Stimulated activated CD4-positive, alpha-beta T cell treated with anti-CD3 and anti-CD28 coated beads, Interleukin-4, amount 100 ng/mL, for 1 hour (primary cell): ENCODE measurements around the gene PUS3.
A peak's percentile ranks its signal among the peaks of the same experiment; 100 is the strongest.

ENCODE experiments used
- DNase-seq: peaks from one replicate; pipeline ENCODE4 v3.0.0-alpha.2; 2020

The PUS3 gene, protein sequence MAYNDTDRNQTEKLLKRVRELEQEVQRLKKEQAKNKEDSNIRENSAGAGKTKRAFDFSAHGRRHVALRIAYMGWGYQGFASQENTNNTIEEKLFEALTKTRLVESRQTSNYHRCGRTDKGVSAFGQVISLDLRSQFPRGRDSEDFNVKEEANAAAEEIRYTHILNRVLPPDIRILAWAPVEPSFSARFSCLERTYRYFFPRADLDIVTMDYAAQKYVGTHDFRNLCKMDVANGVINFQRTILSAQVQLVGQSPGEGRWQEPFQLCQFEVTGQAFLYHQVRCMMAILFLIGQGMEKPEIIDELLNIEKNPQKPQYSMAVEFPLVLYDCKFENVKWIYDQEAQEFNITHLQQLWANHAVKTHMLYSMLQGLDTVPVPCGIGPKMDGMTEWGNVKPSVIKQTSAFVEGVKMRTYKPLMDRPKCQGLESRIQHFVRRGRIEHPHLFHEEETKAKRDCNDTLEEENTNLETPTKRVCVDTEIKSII

DNA sequence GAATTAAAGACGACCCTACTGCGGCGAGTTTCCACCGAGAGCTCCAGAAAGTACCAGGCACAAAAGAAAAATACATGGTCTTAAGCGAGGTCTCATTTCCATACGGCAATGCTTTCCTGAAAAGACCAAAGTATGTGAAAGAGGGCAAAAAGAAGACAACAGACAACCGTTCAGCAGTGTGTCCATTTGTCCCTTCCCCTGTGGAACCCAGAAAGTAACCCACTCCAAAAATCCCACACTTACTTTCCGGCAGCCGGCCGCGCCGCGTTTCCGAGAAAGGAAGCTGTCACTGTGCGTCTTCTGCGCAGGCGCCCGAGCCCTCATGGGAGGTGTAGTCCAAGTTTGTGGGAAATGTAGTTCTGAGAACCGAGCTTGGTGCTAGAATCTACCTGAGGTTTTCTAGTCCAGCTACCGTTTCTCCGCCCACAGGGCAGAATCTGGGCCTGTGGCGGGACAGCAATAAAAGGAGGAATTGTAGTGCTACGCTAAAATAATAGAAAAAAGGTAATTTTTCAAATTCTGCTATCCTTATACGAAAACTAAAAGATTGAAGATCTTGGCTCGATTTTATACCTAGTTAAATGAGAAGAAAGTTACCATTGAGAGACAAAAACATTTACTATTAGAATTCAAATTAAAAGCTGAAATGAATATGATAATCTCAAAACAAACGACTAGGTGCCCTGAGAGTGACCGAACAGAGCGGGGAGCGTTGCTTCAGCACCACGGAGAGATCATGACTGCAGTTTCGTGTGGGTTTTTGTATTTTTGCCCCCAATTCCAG is at the start of gene PUS3:
PUS3 (minus strand) TSS at position 280 of the 784 bp plus-strand sequence. CDS start 6,922 bp downstream, outside the sequence.
- DNase-seq = peak; percentile 92

DNA sequence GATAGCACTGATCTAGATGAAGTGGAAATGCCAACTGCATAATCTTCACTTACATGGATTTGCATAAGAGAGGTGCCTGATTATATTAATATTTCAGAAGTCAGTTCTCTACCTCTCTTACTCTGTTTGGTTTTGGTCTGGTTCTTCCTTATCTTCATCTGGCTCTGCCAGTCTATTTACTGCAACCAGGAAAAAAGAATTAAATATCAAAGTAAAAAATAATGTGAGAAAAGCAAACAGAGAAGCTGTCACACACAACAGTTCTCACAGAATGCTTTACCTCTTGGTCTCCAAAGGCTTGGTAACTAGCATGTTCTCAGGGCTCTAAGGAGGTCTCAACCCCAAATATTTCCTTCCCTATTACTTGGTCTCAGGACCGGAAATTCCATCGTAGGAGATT is 49.6 kb upstream of the PUS3 start:
- no peak for DNase-seq

DNA sequence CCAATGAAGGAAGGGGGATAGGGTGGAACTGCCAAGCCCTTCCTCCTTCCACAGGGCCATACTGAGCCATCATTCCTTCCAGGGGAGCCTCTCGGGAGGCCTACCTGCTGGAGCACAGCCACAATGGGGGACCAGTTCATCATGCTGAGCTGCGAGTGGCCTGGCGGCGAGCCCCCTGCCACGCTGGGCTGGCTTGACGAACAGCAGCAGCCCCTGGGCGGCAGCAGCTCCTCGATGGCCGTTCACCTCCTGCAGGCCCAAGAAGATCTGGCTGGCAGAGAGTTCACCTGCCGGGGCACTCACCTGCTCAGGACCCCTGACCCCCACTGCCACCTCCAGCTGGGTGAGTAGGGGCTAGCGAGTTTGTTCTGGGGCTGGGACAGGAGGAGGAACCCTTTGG is 48.7 kb upstream of the PUS3 start:
- no peak for DNase-seq

DNA sequence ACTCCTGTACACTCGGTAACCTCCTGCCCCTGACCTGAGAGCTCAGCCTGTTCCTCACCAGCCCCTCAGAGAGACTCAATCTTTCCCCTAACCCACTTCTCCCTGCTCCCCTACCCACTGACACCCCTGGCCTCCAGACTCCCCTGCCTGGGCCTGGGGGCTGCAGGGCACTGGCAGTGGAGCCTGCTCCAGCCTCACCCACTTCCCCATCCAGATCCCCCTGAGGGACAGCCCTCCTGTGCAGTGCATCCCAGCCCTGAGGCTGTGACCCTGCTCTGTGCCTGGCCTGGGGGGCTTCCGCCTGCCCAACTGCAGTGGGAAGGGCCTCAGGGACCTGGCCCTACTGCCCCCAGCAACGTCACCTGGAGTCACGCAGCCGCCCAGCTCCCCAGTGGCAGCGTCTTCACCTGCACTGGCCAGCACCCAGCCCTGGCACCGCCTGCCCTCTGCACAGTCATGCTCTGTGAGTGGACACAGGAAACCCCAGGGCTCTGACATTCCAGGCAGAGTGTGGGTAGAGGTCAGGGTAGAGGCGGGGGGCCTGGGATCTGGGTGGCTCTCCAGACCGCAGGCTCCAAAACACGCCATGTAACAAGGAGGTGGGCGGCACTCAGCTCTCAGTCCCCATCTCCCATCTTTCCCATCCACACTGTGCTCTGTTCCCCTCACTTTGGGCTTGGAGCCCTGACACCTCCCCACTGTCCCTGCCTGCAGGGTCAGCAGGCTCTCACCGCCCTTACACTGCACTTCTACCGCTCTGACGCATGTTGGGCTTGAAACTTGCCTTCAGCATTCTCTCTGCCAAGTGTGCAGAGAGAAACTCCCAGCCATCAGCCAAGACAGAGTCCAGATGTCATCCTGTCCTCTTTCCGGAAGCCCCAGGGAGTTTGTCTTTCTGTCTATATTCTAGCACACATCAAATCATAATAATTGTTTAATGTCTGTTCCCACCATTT is 48.0 kb upstream of the PUS3 start:
- no peak for DNase-seq

DNA sequence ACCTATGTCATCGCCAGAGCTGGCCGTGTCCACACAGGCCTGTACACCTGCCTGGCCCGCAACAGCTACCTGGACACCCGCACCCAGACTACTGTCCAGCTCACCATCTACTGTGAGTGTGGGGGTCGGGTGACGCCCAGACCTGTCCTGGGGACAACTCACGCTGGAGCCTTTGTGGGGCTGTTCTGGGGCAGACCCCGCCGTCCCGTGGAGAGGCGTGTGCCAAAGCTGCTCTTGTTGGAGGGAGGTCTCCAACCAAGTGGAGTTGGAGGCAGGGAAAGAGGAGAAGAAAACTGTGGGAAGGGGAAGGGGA is 47.1 kb upstream of the PUS3 start:
- no peak for DNase-seq

DNA sequence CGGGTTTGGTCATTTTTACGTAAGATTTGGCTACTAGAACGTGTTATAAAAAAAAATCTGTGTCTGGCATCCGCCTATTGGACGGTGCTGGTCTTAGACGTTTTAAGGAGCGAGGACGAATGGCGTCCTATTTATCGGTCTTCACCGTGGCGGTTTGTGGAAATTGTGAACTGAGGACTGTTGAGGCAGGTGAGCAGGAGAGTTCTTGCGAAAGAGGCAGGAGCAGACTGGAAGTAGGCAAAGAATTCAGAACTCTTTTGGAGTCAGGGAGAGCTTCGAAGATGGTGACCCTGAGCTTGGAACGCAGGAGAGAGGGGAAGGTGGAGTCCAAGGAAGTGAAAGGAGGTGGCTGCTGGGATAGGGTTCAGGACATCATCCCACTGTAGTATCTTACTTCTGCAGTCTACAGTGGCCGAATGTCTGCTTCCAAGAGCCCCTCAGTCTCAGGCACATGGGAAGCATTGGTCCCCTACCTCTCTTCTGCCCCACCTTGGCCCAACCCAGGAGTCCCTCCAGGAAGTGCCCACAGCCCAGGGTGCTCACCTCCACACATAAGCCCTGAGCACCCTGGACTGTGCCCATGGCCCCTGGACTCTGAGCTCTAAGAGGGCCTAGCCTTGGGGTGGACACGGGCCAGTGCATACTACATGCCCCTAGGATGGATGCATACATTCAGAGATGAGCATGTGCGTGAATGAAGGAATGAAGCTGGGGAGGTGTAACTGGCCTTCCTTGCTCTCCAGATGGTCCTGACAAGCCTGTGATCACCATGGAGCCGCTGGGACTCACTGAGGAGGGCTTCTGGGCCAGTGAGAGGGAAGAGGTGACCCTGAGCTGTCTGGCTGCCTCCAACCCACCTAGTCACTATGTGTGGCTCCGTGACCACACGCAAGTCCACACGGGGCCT is 46.5 kb upstream of the PUS3 start:
- DNase-seq = no peak

DNA sequence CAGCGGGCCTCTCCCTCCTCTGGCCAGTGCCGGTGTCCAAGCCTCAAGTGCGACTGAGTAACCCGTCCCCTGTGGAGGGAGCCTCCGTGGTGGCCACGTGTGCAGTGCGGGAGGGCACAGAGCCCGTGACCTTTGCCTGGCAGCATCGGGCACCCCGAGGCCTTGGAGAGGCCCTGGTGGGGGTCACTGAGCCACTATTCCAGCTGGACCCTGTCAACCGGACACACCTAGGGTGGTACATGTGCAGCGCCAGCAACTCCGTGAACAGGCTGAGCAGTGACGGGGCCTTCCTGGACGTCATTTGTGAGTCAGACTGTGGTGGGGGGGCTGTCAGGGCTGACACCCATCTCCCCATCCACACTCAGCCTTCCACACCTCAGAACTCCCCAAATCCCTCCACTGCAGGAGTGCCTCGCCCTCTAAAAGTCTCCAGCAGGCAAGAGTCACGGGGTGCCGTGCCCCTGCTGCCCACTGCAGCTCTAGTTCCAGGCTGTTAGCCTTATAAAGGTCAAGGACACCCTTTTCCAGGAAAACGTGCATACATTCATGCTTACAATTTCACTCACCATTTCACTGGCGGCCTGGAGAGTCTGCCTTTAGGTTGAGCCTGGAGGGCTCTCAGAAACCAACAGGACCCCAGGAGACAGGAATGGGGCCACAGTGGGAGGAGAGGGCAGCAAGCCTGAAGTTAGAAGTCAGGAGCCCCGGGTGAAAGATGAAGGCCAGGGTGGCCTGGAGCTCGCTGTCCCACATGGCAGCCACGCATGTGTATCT is 45.5 kb upstream of the PUS3 start:
- no peak for DNase-seq

DNA sequence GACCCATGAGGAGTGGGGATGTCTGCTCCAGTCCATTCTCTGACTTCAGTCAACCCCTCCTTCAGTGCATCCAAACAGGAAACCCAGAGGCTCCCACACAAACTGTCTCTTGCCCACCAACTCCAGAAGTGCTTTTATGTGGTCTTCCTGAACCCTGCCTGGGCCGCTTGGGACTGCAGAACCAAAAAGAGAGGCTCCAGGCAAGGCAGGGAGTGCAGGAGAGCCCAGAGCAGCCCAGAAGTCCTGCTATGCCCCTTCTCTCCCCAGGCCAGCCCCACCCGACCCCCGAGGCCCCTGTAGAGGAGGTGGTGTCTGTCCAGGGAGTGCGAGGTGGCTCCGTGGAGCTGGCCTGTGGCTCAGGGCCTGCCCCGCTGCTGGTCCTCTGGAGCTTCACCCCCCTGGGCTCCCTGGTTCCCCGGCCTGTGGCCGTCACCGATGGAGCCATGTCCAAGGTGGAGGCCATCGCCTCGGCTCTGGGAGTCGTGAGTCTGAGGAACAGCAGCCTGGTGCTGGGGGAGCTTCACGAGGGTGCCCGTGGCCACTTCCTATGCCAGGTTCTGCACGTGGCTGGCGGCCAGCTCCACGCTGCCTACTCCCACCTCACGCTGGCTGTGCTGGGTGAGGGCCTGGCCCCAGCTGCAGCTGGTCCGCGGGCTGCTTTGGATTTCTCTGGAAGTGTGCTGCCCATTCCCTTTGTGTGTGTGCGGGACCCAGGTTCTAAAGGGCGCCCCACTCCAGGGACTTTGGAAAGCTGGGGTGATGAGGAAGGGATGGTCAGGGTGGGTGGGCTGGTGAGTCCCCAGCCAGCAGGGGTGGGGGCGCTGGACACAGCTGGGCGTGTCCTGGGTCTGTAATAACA is 44.6 kb upstream of the PUS3 start:
- DNase-seq = no peak

DNA sequence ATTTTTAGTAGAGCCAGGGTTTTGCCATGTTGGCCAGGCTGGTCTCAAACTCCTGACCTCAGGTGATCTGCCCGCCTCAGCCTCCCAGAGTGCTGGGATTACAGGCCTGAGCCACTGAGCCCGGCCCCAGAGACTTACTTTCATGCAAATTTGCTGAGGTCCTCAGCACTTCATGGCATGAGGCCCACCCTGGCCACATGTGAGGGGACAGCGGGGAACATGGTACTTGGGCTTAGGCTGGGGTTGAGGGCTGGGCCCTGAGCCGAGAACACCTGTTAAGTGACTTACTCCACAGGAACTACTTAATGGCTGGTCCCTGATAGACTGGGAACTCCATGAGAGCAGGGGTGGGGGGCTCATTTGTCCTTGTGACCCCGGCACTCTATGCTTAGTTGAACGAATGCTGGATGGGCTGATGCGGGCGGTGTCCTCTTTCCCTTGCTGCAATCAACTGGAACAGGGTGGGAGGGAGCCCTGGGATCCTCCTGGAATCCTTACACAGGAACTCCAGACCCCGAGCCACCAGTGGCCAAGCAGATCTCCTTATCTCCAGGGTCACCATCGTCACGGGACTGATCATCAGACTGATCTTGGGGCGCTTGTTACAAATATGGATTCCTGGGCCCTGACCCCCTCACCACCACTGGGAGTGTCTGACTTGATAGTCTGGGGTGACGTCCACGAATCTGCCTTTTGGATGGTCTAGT is 43.9 kb upstream of the PUS3 start:
- no peak for DNase-seq

DNA sequence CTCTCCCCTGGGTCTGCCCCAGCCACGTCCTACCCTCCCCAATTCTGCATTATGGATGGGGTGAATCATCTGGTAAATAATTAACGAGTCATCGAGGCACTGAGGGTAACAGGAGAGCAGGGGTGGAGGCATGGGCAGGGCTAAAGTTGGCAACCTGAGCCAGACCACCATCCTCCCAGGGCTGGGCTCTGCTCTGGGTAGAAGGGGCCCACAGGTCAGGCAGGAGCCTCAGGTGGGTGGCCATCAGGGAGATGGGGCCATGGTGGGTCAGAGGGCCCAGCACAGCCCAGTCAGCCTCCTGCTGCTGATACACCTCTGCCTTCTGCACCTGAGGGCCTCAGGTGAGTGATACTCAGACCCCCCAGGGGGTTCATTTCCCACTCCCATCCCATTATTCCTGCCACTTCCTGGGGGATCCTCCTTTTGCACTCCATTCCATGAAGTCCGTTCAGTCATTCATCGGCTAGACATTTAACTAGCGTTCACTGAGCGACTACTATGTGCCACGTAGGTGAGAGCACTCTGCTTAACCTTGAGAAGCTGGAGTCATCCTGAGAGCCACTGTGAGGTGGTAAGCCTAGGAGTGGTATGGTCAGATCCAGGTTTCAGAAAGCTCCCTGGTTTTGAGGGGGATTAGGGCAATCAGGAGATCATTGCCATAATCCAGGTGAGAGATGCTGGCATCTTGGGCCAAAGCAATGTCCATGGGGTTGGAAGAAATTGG is 43.0 kb upstream of the PUS3 start, which contains the start of gene VSIG10L2:
VSIG10L2 (plus strand) TSS at position 248 of the 724 bp plus-strand sequence; CDS start at position 260, 12 bp downstream.
- no peak for DNase-seq

DNA sequence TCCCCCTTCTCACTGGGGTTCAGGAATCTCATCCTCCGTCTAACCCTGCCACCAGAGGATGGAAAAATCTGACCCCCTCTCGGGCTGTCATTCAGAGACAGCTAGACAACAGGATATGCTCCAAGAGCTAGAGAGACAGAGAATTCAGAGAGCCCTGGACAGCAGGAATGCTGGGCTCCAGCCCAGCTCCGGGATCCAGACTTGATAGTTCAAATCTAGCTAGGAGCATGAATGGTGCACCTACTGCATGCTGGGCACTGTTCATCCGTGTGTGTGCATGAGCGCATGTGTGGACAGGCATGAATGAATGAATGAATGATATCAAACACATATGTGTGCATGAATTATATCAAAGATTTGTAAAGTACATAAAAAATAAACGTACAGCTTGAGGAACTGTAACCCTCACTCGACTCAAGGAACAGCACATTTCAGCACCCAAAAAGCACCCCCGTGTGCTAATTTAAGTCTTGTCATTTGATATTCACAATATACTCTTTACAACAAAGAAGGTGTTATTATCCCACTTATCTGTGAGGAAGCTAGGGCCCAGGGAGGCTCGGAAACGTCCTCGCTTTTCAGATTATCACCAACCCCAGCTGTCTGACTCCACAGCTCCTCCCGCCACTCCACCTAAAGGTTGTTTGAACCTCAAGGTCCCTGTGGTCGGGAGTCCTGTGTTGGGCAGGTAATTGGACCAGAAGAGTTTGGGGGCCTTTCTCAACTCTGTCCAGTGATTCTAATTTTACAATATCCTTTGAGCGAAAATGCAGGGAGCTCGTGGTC is 42.2 kb upstream of the PUS3 start:
- no peak for DNase-seq

DNA sequence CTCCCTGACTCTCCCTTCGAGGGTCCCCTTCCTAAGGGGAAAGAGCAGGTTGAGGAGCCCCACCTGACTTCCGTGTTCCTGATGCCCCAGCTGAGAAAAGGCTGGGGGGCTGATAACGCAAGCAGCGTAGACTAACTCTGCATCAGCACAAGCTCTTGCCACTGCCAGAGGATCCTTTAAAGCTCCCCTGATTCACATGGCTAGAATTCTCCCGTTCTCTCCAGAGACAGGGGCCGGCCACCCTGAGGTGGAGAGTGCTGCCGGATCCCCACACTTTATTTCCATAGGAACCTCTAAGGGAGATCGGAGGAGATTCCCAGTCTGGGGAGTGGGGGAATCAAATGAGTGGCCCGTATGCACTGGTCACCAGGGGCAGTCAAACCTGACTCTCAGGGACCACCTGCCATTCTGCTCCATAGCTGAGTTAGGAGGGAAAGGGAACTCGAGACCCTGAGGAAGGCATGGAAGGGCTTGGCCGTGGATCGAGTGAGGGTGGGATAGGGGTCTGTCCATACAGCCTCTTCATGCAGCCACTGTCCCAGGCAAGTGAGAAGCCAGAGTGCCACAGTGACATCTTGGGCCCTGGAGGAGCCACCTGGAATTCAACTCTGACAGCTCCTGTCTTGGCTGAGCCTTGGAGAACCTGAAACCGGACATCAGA is 41.5 kb upstream of the PUS3 start:
- no peak for DNase-seq

DNA sequence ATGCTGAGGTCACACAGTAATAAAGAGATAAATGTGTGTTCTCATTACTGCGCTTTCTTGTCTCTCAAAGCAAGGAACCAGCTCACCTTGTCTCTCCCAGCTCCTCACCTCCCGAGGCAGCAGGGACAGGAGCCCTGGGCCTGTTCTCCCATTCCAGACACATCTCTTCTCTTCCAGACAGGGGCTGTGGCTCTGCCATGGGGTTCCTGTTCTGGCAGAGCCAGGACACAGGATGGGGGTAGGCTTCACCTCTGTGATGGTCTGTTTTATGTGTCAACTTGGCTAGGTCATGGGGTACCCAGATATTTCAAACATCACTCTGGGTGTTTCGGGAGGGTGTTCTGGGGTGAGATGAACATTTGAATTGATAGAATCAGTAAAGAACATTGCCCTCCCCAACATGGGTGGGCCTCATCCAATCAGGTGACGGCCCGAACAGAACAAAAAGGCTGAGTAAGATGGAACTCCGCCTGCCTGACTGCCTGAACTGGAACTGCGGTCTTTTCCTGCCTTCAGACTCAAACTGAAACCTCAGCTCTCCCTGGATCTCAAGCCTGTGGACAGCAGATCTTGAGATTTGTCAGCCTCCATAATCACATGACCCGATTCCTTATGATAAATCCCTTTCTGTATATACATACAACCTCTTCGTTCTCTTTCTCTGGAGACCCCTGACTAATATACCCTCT is 40.8 kb upstream of the PUS3 start:
- no peak for DNase-seq

DNA sequence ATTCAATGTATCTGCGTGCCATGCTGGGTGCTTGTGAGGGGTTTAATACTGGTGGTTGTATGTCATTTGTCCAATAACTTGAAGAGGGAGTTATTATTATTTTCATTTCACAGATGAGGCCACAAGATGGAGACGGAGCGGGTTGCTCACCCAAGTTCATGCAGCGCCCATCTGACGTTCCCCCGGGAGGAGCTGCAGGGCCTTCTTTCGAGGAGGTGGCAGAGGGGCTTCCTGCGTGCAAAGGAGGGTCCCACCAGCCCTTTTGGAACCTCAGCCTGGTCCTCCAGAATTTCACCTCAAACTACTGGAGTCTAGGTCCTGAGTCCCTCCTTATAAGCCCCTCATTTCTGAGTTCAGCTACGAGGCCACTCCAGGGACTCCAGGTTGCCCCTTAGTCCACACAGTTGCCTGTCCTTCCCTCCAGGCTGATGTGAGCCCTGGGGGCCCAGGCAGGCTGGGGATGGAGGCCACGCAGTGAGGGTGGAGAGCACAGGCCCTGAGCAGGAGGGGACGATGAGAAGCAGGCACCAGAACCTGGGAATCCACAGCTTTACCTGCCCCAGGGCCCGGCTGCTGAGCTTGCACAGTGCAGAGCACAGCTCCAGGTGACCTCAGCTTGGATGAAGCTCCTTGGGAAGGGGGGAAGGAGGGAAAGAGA is 39.9 kb upstream of the PUS3 start:
- no peak for DNase-seq

DNA sequence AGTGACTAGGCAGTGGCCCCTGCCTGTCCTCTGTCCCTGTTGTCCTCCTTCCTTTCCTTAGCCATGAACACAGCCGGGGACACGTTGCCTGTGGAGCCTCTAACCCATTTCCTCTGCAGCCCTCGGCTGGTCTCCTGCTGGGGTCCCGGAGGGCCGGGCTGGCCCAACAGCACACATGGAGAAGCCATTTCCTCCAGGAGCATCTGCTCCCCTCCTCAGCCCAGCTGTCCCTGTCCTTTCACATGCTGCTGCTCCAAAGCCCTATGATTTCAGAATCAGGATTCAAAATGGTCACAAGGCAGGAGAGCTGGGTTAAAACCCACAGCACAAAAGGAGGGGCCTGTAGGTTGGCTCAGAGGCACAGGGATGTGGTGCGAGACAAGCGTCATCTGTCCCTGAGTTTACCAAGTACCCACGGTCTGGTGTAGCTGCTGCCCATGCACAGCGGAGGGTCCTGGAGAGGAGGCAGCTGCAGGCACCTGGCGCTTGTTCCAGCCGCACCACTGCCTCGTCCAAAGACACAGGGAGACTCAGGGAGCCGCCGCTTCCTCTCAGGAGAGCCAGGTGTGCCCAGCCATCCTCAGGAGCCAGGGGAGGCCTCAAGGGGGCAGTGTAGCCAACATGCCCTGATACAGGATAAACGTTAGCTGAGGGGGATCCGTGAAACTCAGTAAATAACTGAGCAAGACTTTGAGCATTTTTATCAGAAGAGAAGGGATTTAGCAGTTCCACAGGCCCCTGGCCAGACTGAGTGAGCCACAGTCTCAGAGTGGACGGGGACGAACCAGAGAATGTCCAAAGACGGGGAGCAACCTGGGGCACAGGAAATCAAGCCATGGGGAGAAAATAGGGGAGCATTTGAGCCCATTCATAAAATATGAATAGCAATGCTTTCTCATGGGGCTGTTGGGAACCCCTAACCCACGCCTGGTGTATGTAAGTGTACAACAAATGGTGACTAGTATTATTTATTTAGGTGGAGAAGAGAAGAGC is 38.9 kb upstream of the PUS3 start:
- DNase-seq = peak; percentile 61
